DND-41 (cell line): ENCODE results near the gene NLGN4X.

Experiments
- ATAC-seq: fragments of 200-7000 bp; cut with Tn5 transposase; 3 replicates; pipeline ENCODE4 v1.9.1; 2021; ENCODE audit warnings: low read depth; ENCODE audit not compliant: insufficient read depth
- DNase-seq: peaks from one replicate; pipeline ENCODE4 v3.0.0-alpha.2; 2020
- H2AFZ ChIP-seq: 2 replicates; pipeline ENCODE4 v1.6.0; 2012; ENCODE audit warnings: low read depth, low read length
- H3K27ac ChIP-seq: 2 replicates; pipeline ENCODE4 v1.5.1; 2012; ENCODE audit warnings: low read length, inconsistent platforms
- H3K27me3 ChIP-seq: fragments of 200-600 bp; sonication (generic); 2 replicates; pipeline ENCODE4 v1.6.0; 2012; ENCODE audit warnings: low read length, mild to moderate bottlenecking, inconsistent platforms; ENCODE audit not compliant: insufficient read depth, poor library complexity
- H3K36me3 ChIP-seq: 2 replicates; pipeline ENCODE4 v1.5.1; 2012; ENCODE audit warnings: low read length, inconsistent platforms; ENCODE audit not compliant: insufficient read depth
- H3K4me1 ChIP-seq: 2 replicates; pipeline ENCODE4 v1.5.1; 2012; ENCODE audit warnings: mild to moderate bottlenecking, low read length; ENCODE audit not compliant: insufficient read depth
- H3K4me2 ChIP-seq: 2 replicates; pipeline ENCODE4 v1.6.0; 2012; ENCODE audit warnings: mild to moderate bottlenecking, moderate library complexity, low read length, inconsistent platforms; ENCODE audit not compliant: insufficient read depth
- H3K4me3 ChIP-seq, 2 experiments: fragments of 200-600 bp in 1 of 2; shearing (Covaris generic) in 1 of 2; 2 replicates each; pipeline ENCODE4 v1.5.1; 2012 to 2016; ENCODE audit warnings: inconsistent platforms in 2 of 2, low read length in 2 of 2, mild to moderate bottlenecking in 2 of 2, low read depth in 1 of 2, moderate library complexity in 1 of 2
- H3K79me2 ChIP-seq: 2 replicates; pipeline ENCODE4 v1.6.0; 2012; ENCODE audit warnings: low read length, inconsistent platforms; ENCODE audit not compliant: insufficient read depth
- H3K9ac ChIP-seq: 2 replicates; pipeline ENCODE4 v1.6.0; 2012; ENCODE audit warnings: low read depth, mild to moderate bottlenecking, inconsistent platforms, low read length, moderate library complexity
- H3K9me3 ChIP-seq: 2 replicates; pipeline ENCODE4 v1.5.1; 2012; ENCODE audit warnings: low read length, moderate library complexity, mild to moderate bottlenecking, inconsistent platforms; ENCODE audit not compliant: insufficient read depth, severe bottlenecking
- H4K20me1 ChIP-seq: 2 replicates; pipeline ENCODE4 v1.6.0; 2012; ENCODE audit warnings: low read length; ENCODE audit not compliant: insufficient read depth
- EZH2 ChIP-seq: IDR thresholded peaks from 3 replicates; pipeline ENCODE4 v1.6.1; 2012; ENCODE audit warnings: borderline replicate concordance, low read depth, mild to moderate bottlenecking, moderate library complexity, low read length, inconsistent platforms; ENCODE audit not compliant: severe bottlenecking
- TF ChIP-seq, protein P1 (sequence below): IDR thresholded peaks from 2 replicates; pipeline ENCODE4 v1.5.1; 2012; ENCODE audit warnings: borderline replicate concordance, low read length, moderate library complexity, mild to moderate bottlenecking; ENCODE audit not compliant: poor library complexity, severe bottlenecking; ENCODE audit errors: extremely low read depth

Gene NLGN4X

GRCh38 chrX:5936438-5936837, 292.2 kb downstream of the NLGN4X start:
- Histone ChIP-seq H3K27ac (no peak overlapping the region), H3K9me3 (no peaks in the 10 kb centered on the region)

GRCh38 chrX:5928224-5928623, 300.4 kb downstream of the NLGN4X start:
- Histone ChIP-seq H3K4me2 (no peak overlapping the region), H3K4me3 (no peak overlapping the region), H3K27me3 (no peaks in the 10 kb centered on the region), H3K9ac (no peak overlapping the region), H3K9me3 (no peaks in the 10 kb centered on the region), H2AFZ (no peak overlapping the region), H3K36me3 (peaks cover 58% of the 10 kb centered on the region), H3K4me1 (no peaks in the 10 kb centered on the region), H3K79me2 (peaks cover 97% of the 10 kb centered on the region), H3K27ac (no peak overlapping the region), H4K20me1 (peaks cover 61% of the 10 kb centered on the region)
- ATAC-seq (no peak), DNase-seq (no peak)
- no peak for TF ChIP-seq EZH2
- TF ChIP-seq, protein P1, sequence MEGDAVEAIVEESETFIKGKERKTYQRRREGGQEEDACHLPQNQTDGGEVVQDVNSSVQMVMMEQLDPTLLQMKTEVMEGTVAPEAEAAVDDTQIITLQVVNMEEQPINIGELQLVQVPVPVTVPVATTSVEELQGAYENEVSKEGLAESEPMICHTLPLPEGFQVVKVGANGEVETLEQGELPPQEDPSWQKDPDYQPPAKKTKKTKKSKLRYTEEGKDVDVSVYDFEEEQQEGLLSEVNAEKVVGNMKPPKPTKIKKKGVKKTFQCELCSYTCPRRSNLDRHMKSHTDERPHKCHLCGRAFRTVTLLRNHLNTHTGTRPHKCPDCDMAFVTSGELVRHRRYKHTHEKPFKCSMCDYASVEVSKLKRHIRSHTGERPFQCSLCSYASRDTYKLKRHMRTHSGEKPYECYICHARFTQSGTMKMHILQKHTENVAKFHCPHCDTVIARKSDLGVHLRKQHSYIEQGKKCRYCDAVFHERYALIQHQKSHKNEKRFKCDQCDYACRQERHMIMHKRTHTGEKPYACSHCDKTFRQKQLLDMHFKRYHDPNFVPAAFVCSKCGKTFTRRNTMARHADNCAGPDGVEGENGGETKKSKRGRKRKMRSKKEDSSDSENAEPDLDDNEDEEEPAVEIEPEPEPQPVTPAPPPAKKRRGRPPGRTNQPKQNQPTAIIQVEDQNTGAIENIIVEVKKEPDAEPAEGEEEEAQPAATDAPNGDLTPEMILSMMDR = no peak

More at GRCh38 chrX:5936438-5936837, 292.2 kb downstream of the NLGN4X start:
- Histone ChIP-seq H3K36me3 (peaks cover 35% of the 10 kb centered on the region), H3K9ac (no peak overlapping the region), H3K79me2 (peaks cover 100% of the 10 kb centered on the region), H2AFZ (no peak overlapping the region), H4K20me1 (peaks cover 53% of the 10 kb centered on the region; the same call in 1 of the 2 replicates), H3K4me1 (no peaks in the 10 kb centered on the region), H3K4me3 (no peak overlapping the region), H3K27me3 (no peaks in the 10 kb centered on the region), H3K4me2 (no peak overlapping the region)
- DNase-seq (no peak), ATAC-seq (no peak)
- no peak for TF ChIP-seq EZH2
- TF ChIP-seq, protein P1 = no peak

GRCh38 chrX:5916945-5917344, 311.7 kb downstream of the NLGN4X start:
- Histone ChIP-seq H3K27ac (no peak overlapping the region), H3K9me3 (no peaks in the 10 kb centered on the region), H3K79me2 (peaks cover 93% of the 10 kb centered on the region), H3K4me3 (no peak overlapping the region), H3K27me3 (no peaks in the 10 kb centered on the region), H3K9ac (no peak overlapping the region), H4K20me1 (peaks cover 48% of the 10 kb centered on the region), H3K36me3 (peaks cover 42% of the 10 kb centered on the region), H3K4me2 (no peak overlapping the region), H3K4me1 (no peaks in the 10 kb centered on the region), H2AFZ (no peak overlapping the region)
- no peak for TF ChIP-seq EZH2
- TF ChIP-seq, protein P1 = peak; percentile 42
- no peak for DNase-seq
- no peak for ATAC-seq

- no peaks in the 10 kb centered on the region for H3K4me1 ChIP-seq
- no peak overlapping the region for H3K9ac ChIP-seq
- no peak overlapping the region for H3K4me3 ChIP-seq
- H3K27ac ChIP-seq = no peak overlapping the region
- no peaks in the 10 kb centered on the region for H3K9me3 ChIP-seq
- no peak for DNase-seq
- peaks cover 94% of the 10 kb centered on the region for H3K79me2 ChIP-seq
- peaks cover 45% of the 10 kb centered on the region for H3K36me3 ChIP-seq
- TF ChIP-seq, protein P1 = peak; percentile 28
- no peak for TF ChIP-seq EZH2
- no peak for ATAC-seq
- no peaks in the 10 kb centered on the region for H3K27me3 ChIP-seq
- peaks cover 56% of the 10 kb centered on the region for H4K20me1 ChIP-seq
- no peak overlapping the region for H3K4me2 ChIP-seq
- H2AFZ ChIP-seq = no peak overlapping the region
Observed at GRCh38 chrX:5915783-5916182, 312.9 kb downstream of the NLGN4X start.
